Nephron progenitor cell (in vitro differentiated cells): ENCODE results near the gene TRAF1.

ENCODE experiments used
- DNase-seq: peaks from one replicate; pipeline ENCODE4 v3.0.0; 2021
- H3K27ac Mint-ChIP-seq: 2 replicates; pipeline ENCODE4 v1.8.0; 2021; ENCODE audit warnings: mild to moderate bottlenecking, moderate library complexity, mixed read lengths
- H3K27me3 Mint-ChIP-seq: 2 replicates; pipeline ENCODE4 v1.8.0; 2021; ENCODE audit warnings: mild to moderate bottlenecking, low read depth, mixed read lengths; ENCODE audit not compliant: poor library complexity
- H3K36me3 Mint-ChIP-seq: 2 replicates; pipeline ENCODE4 v1.8.0; 2021; ENCODE audit warnings: low read depth, mixed read lengths
- H3K4me1 Mint-ChIP-seq: 2 replicates; pipeline ENCODE4 v1.8.0; 2021; ENCODE audit warnings: mixed read lengths
- H3K4me3 Mint-ChIP-seq: 2 replicates; pipeline ENCODE4 v1.8.0; 2021; ENCODE audit warnings: mild to moderate bottlenecking, moderate library complexity, mixed read lengths
- H3K9me3 Mint-ChIP-seq: 2 replicates; pipeline ENCODE4 v1.8.0; 2021; ENCODE audit warnings: mild to moderate bottlenecking, moderate library complexity, mixed read lengths
- TF ChIP-seq, protein P1 (sequence below): fragments of 200-600 bp; sonication (generic); IDR thresholded peaks from 2 replicates; pipeline ENCODE4 v1.5.0; 2021; ENCODE audit warnings: antibody characterized with exemption

TRAF1 gene

DNA sequence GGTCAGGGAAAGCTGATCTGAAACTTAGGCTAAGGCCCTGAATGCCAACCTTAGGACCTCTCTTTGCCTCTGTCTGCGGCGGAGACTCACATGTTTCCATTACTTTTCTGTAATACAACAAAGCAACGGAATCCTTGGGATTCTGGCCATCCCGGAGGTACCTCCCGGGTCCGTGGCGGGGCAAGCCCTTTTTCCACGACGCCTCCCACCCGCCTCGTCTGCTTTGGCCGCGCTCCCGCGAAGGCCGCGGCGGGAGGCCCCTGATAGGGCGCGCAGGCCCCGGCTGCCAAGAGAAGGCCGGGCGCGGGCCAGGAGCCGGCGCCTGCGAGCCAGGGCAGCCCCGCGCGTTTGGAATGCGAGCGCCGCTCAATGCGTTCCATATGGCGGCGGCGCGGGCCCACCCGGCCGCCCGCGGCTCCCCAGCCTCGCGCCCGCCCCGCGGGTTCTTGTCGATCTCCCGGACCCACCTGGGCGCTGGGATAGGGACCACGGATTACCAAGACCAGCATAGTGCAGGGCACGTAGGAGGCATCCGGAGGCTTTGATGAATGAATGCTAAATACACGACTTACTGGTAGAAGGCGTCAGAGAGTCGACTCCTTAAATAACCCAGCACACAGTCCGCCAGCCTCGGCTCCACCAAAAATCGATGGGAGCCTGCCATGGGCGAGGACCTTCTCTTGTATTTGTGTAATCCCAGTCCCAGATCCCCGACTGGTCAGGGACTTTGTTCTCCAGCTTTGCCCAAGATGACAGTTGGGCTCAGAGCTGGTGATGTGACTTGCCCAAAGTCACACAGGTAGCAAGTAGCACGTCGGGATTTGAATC is 32.1 kb downstream of the TRAF1 start:
- no peak overlapping the region for H3K27ac Mint-ChIP-seq
- no peak overlapping the region for H3K4me3 Mint-ChIP-seq
- peaks cover 12% of the 10 kb centered on the region for H3K27me3 Mint-ChIP-seq
- no peaks in the 10 kb centered on the region for H3K36me3 Mint-ChIP-seq
- TF ChIP-seq, protein P1, sequence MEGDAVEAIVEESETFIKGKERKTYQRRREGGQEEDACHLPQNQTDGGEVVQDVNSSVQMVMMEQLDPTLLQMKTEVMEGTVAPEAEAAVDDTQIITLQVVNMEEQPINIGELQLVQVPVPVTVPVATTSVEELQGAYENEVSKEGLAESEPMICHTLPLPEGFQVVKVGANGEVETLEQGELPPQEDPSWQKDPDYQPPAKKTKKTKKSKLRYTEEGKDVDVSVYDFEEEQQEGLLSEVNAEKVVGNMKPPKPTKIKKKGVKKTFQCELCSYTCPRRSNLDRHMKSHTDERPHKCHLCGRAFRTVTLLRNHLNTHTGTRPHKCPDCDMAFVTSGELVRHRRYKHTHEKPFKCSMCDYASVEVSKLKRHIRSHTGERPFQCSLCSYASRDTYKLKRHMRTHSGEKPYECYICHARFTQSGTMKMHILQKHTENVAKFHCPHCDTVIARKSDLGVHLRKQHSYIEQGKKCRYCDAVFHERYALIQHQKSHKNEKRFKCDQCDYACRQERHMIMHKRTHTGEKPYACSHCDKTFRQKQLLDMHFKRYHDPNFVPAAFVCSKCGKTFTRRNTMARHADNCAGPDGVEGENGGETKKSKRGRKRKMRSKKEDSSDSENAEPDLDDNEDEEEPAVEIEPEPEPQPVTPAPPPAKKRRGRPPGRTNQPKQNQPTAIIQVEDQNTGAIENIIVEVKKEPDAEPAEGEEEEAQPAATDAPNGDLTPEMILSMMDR, result no peak
- DNase-seq, result no peak
- H3K9me3 Mint-ChIP-seq, result no peaks in the 10 kb centered on the region
- peaks cover 22% of the 10 kb centered on the region for H3K4me1 Mint-ChIP-seq

- no peak for DNase-seq
- H3K4me3 Mint-ChIP-seq, result no peak overlapping the region
- H3K4me1 Mint-ChIP-seq, result peaks cover 22% of the 10 kb centered on the region
- no peaks in the 10 kb centered on the region for H3K36me3 Mint-ChIP-seq
- H3K9me3 Mint-ChIP-seq, result no peaks in the 10 kb centered on the region
- peaks cover 11% of the 10 kb centered on the region for H3K27me3 Mint-ChIP-seq
- TF ChIP-seq, protein P1, result no peak
- H3K27ac Mint-ChIP-seq, result no peak overlapping the region
These were observed 32.8 kb downstream of the TRAF1 start for GRCh38 chr9:120893611-120894307.

DNA sequence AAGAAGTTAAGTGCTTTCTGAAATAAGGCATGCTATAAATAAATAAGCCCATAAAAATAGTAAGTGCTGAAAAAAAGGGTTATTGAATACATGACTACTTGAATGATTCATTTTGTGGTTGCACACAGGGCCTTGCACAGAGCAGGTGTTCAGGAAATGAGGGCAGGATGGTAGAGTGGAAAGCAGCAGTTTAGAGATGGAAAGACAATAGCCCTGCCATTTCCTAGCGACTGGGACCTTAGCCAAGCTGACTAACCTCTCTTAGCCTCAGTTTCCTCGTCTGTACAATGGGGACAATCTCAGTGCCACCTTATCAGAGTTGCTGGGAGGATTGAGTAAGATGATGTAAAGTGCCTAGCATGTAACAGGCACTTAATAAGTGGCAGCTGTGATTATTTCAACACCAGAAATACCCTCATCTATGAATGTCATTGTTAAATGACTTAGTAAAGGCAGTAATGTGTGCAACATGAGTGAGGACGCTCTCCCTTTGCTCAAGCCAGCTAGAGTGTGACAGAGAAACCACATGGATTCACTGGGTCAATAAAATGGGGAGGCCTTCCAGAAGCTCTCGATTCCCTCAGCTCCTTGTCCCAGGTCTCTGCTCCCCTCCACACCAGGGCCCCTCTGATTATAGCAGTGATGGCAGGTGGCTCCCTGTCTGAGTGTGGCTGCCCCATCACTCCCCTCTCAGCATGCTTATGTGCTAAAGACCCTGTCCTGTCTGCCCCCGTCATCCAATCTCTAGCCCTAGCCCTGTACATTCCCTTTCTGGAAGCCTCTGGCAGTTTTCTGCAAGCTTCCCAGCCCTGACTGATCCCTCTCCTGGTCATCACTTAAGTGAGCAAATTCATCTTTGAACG is 33.6 kb downstream of the TRAF1 start:
- H3K4me3 Mint-ChIP-seq, result no peak overlapping the region
- DNase-seq, result no peak
- peaks cover 6% of the 10 kb centered on the region for H3K27me3 Mint-ChIP-seq
- no peaks in the 10 kb centered on the region for H3K36me3 Mint-ChIP-seq
- H3K9me3 Mint-ChIP-seq, result no peaks in the 10 kb centered on the region
- H3K4me1 Mint-ChIP-seq, result peaks cover 22% of the 10 kb centered on the region
- TF ChIP-seq, protein P1, result no peak
- no peak overlapping the region for H3K27ac Mint-ChIP-seq

- Mint-ChIP-seq H3K36me3 (no peaks in the 10 kb centered on the region), H3K9me3 (no peaks in the 10 kb centered on the region), H3K4me1 (peaks cover 18% of the 10 kb centered on the region), H3K27me3 (peaks cover 6% of the 10 kb centered on the region), H3K4me3 (no peak overlapping the region), H3K27ac (no peak overlapping the region)
- TF ChIP-seq, protein P1, result no peak
- DNase-seq, result no peak
These were observed 34.5 kb downstream of the TRAF1 start for GRCh38 chr9:120891884-120892747.

DNA sequence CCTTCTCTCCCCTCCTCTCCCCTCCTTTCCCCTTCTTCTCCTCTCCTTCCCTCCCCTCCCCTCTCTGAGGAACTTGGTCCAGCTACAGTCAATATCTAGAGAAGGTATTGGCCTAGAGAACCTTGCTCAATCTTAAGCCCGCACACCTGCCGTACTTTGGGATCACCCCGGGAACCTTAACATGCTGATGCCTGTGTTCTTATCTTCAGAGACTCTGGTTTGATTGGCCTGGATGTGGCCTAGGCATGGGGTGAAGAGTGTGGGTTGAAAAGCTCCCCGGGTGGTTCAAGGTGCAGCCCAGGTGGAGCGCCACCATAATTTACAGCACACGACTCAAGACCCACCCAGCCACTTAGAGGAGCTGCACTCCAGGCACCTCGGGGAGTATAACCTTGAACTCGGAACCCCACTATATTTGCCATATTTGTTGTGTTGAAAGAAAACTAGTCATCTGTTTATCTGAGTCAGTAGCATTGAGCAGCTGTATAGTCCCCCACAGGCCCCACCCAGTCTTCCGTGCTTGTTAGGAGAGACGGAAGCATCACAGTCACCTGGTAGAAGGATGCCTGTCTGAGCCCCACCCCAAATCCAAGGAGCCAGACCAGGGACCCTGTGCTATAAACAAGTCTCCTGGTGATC is 35.2 kb downstream of the TRAF1 start:
- Mint-ChIP-seq H3K27me3 (peaks cover 7% of the 10 kb centered on the region), H3K4me1 (peaks cover 14% of the 10 kb centered on the region), H3K36me3 (no peaks in the 10 kb centered on the region), H3K27ac (no peak overlapping the region), H3K9me3 (no peaks in the 10 kb centered on the region), H3K4me3 (no peak overlapping the region)
- TF ChIP-seq, protein P1, result no peak
- no peak for DNase-seq
